ENCODE results near the gene TOMM70.
"Not testable (repeated sequence)": the region's sequence is repeated elsewhere in the genome, so short reads cannot be mapped to it uniquely, and the experiment has no call there.

TOMM70 gene

DNA sequence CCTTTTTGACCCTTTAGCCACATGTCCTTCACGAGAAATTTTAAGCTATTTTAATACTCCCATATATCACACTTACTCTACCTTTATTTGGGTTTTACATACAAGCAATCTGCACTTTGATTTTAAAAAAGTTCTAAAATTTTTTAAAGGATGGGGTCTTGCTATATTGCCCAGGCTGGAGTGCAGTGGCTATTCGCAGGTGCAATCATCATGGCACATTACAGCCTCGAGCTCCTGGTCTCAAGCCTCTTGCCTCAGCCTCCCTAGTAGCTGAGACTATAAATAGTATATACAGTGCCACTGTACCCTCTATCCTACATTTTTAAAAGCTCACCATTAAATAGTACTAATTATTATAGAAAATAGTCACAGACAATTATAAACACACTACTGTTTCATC, 36.5 kb downstream of the TOMM70 start:
- DNase-seq (ENCODE audit: low read depth, low spot score): no peak

DNA sequence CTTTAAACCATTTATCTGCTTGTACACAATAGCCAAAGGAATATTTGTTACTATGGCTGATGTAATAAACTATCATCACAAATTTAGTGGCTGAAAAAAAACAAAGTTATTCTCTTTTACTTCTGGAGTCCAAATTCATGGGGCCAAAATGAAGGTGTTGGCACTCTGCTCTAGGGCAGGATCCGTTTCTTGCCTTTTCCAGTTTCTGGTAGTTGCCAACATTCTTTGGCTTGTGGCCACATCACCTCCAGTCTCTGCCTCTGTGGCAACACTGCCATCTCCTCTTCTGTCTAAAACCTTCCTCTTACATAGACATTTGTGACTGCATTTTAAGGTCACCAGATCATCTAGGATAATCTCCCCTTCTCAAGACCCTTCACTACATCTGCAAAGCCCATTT, 39.0 kb downstream of the TOMM70 start:
- DNase-seq (ENCODE audit: low read depth, low spot score): no peak

GRCh38 chr3:100360757-100361496, 40.0 kb downstream of the TOMM70 start:
- no peak for DNase-seq (ENCODE audit: low read depth, low spot score)

DNA sequence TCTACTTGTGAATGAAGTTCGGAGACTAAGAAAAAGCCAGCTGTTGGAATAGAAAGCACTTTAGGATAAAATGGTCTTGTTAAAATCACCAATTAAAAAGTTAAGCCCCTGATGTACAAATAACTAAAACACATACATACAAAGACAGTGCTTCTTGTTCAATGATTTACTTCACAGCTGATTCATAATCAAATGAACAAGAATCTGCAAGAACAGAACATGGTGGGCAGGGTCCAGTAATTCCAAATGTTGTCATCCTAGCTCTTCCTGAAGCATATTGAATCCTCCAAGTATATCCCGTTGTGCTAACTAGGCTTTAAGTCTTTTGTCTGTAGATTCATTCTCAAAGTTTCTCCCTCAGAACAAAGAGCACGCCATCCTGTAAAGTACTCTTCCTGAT, 41.9 kb downstream of the TOMM70 start:
- DNase-seq (ENCODE audit: low read depth, low spot score): no peak

DNA sequence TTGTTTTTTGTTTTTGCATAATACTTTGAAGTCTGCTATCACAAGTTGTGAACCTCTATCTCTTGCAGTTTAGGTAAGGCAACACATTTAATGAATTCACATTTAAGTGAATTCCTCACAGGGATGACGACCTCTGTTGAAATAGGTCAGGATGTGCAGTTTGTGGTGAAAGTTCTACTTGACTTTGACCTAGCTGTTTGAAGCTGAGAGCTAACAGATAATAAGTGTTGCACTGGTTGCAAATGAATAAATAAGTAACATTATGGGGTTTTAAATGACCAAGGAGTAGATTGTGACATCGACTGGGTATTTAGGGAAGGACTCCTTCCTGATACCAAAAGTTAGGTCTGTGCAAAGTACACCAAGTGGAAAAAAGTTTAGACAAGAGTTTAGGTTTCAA, 42.5 kb downstream of the TOMM70 start:
- no peak for DNase-seq (ENCODE audit: low read depth, low spot score)

- DNase-seq (ENCODE audit: low read depth, low spot score): no peak
These were observed 46.0 kb downstream of the TOMM70 start for GRCh38 chr3:100354850-100355249.

- no peak for DNase-seq (ENCODE audit: low read depth, low spot score)
These were observed 48.3 kb downstream of the TOMM70 start for GRCh38 chr3:100352296-100353231.

DNA sequence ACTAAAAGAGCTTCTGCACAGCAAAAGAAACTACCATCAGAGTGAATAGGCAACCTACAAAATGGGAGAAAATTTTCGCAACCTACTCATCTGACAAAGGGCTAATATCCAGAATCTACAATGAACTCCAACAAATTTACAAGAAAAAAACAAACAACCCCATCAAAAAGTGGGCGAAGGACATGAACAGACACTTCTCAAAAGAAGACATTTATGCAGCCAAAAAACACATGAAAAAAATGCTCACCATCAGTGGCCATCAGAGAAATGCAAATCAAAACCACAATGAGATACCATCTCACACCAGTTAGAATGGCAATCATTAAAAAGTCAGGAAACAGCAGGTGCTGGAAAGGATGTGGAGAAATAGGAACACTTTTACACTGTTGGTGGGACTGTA, 49.1 kb downstream of the TOMM70 start:
- not testable (repeated sequence) for DNase-seq (ENCODE audit: low read depth, low spot score)

- no peak for DNase-seq (ENCODE audit: low read depth, low spot score)
These were observed 52.2 kb downstream of the TOMM70 start for GRCh38 chr3:100348727-100349126.

DNA sequence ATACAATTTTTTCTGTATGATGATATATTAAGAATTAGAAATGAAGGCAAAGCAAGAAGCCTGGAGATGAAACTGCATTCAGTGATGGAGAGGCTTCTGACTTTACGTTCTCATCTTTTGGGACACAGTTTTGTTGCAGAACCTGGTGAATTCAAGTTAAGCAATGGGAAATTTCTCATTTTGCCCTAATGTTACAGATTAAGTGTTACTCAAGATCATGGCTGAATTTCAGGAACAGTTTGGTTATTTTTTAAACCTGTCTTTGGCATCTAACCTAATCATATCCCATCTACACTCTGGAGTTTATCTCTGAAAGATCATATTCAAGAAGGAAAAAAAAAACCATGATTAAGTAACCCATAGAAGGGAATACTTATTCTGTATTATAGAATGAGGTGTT, 60.4 kb downstream of the TOMM70 start:
- no peak for DNase-seq (ENCODE audit: low read depth, low spot score)

DNA sequence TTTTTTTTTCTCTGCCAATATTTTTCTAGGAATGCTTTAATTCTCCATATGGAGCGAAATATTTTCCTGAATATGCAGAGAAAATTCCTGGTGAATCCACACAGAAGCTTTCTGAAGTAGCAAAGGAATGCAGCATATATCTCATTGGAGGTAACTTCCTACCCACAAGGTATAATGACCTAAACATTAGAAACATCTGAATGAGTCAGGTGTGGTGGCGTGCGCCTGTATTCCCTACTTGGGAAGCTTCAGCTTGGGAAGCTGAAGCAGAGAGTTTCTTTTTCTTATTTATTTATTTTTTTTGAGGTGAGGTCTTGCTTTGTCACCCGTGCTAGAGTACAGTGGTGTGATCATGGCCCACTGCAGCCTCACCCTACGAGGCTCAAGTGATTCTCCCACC, 61.1 kb downstream of the TOMM70 start:
- DNase-seq (ENCODE audit: low read depth, low spot score): no peak

- DNase-seq (ENCODE audit: low read depth, low spot score): no peak
These were observed 62.0 kb downstream of the TOMM70 start for GRCh38 chr3:100338911-100339310.

GRCh38 chr3:100336229-100336628, 64.7 kb downstream of the TOMM70 start:
- not testable (repeated sequence) for DNase-seq (ENCODE audit: low read depth, low spot score)

- DNase-seq (ENCODE audit: low read depth, low spot score): no peak
These were observed 65.5 kb downstream of the TOMM70 start for GRCh38 chr3:100335434-100335833.

DNA sequence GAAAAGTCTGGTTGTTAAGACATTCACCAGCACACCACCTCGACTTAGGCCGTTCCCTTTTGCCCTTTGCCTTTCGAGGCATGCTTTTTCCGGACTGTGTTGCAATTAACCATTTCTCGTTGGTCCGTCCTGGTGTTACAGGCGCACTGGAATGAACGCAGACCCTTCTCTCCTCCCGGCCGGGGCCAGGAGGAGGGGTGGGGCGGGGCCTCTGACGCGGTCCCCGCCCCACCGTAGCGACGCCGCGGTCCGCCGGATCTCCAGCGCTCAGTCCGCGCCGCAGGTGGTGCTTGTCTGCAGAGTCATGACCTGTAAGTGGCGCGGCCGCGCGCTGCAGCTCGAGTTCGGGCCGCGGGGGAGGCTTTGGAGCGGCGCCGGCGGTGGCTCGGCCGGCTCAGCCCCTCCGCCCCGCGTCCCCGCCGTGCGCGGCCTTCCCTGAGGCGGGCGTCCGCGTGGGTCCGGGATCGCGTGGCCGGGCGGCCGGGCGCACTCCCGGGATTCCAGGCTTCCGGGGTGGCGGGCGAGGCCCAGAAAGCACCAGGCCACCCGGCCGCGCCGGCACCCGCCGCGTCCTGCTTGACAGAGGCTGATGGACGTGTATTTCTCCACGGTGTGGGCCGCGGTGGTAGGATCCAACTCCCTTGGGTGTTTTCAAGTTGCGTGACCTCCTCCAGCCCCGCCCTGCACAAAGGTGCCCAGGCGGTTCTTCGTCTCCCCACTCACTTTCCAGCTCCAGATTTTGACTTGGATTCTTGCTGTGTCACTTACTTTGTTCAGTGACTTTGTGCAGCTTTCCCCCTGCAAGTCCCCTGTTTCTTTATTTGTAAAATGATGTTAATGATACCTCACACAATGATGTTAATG, 66.2 kb downstream of the TOMM70 start, which contains the start of gene NIT2:
NIT2 (plus strand) TSS at position 270 of the 864 bp plus-strand sequence; CDS start at position 305, 35 bp downstream.
- peak; percentile 25 for DNase-seq (ENCODE audit: low read depth, low spot score)

DNA sequence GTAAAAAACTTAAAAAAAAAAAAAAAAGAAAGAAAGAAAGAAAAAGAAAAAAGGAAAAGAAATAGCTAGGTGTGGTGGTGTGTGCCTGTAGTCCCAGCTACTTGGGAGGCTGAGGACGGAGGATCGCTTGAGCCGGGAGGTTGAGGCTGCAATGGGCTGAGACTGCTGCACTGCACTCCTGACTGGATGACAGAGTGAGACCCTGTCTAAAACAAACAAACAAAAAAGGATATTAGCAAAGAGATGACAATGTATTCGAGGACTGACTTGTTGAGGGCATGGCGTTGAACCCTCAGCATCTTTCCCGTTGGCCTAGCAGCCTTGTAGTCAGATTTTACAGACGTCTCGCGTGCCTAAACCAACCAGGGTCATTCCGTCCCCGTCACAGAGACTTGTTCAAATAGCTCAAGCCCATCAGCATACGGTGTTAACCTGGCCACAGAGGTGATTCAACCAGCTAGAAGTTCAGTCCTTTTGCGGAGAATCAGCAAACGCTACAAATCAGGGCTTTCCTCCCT, 66.9 kb downstream of the TOMM70 start:
- DNase-seq (ENCODE audit: low read depth, low spot score): no peak

GRCh38 chr3:100333051-100333450, 67.8 kb downstream of the TOMM70 start:
- DNase-seq (ENCODE audit: low read depth, low spot score): no peak

DNA sequence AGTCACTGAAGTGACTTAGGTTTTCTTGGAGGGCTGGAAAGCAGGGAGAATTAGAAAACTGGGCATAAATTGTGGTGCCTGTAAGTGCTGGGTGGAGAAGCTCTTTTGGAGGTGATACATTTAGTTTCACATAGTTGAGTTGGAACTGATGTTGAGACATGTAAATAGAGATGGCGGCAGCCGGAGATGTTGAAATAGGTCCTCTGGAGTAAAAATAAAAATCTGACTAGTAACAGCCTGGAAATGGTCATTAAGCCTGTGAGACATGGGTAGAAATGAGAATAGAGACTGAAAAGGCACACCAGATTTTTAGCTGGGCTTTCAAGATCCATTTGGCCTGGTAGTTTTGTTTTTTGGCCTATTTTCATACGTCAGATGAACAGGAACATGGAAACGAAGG, 69.2 kb downstream of the TOMM70 start:
- DNase-seq (ENCODE audit: low read depth, low spot score): no peak

DNA sequence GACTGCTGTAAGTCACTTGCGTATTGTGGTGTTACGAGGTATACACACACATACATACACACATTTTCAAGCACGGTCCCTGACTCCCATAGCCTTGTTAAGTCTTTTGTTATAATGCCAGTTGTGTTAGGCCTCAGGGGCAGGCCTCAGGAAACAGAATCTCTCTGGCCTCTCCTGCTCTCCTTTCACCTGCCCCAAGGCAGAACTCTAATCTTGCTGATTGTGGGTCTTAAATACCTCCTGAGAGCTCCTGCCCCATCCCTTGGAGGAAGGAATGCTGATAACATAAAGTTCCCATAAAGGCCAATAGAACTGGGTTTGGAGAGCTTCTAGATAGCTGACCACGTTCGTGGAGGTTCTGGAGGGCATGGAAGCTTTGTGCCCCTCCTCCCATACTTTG, 70.2 kb downstream of the TOMM70 start:
- no peak for DNase-seq (ENCODE audit: low read depth, low spot score)

DNA sequence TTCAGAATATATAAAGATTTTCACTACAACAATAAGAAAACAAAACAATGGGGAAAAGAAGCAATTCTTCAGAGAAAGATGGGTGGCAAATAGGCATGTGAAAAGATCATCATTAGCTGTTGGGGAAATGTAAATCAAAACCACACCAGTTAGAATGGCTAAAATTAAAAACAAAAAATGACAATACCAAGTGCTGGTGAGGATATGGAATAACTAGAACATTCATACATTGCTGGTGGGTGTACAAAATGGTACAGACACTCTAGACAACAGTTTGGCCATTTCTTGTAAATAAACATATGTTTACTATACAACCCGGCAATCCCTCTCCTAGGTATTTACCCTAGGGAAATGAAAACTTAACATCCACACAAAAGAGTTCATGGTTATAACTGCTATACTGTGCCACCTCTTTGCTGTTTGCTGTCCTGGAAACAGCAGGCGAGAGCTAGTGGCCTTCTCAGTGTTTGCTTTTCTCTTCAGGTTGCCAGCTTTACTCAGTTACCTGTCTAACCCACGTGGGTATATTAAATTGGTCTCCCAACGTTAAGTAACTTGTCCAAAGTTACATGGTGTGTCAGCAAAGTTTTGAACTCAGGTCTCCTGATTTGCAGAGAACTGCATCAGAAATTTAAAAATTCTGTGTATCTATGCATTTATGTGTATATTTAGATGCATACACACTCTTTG, 70.9 kb downstream of the TOMM70 start:
- no peak for DNase-seq (ENCODE audit: low read depth, low spot score)

DNA sequence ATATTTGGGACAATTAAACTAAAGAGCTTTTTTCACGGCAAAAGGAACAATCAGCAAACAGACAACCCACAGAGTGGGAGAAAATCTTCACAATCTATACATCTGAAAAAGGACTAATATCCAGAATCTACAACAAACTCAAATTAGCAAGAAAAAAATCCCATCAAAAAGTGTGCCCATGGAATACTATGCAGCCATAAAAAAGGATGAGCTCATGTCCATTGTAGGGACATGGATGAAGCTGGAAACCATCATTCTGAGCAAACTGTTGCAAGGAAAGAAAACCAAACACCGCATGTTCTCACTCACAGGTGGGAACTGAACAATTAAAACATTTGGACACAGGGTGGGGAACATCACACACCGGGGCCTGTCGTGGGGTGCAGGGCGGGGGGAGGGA, 73.5 kb downstream of the TOMM70 start:
- DNase-seq (ENCODE audit: low read depth, low spot score): not testable (repeated sequence)

All from brain pericyte (primary cell).